ENCODE results near the gene KIAA1671. TPM values are rescaled to one million over a fixed set of nuclear protein-coding genes. Genes with fewer than 3 reads are reported as not detected.

KIAA1671 gene
- total RNA-seq, 2 donors from 2014 or later, result 16.8 to 21.7 TPM

GRCh38 chr22:25144522-25144921 is 192.0 kb downstream of the KIAA1671 start:
- H3K4me3 ChIP-seq, result no peak overlapping the region
- no peak overlapping the region for H3K27ac ChIP-seq
- no peaks in the 10 kb centered on the region for H3K9me3 ChIP-seq
- no peak for DNase-seq (ENCODE audit: low spot score)
- TF ChIP-seq, protein P1, sequence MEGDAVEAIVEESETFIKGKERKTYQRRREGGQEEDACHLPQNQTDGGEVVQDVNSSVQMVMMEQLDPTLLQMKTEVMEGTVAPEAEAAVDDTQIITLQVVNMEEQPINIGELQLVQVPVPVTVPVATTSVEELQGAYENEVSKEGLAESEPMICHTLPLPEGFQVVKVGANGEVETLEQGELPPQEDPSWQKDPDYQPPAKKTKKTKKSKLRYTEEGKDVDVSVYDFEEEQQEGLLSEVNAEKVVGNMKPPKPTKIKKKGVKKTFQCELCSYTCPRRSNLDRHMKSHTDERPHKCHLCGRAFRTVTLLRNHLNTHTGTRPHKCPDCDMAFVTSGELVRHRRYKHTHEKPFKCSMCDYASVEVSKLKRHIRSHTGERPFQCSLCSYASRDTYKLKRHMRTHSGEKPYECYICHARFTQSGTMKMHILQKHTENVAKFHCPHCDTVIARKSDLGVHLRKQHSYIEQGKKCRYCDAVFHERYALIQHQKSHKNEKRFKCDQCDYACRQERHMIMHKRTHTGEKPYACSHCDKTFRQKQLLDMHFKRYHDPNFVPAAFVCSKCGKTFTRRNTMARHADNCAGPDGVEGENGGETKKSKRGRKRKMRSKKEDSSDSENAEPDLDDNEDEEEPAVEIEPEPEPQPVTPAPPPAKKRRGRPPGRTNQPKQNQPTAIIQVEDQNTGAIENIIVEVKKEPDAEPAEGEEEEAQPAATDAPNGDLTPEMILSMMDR (IDR thresholded peaks at IDR 0.05), result no peak
- no peaks in the 10 kb centered on the region for H3K36me3 ChIP-seq
- H3K4me1 ChIP-seq, result peaks cover 0 to 48% of the 10 kb centered on the region in 2 donors
- H3K27me3 ChIP-seq, result no peaks in the 10 kb centered on the region

DNA sequence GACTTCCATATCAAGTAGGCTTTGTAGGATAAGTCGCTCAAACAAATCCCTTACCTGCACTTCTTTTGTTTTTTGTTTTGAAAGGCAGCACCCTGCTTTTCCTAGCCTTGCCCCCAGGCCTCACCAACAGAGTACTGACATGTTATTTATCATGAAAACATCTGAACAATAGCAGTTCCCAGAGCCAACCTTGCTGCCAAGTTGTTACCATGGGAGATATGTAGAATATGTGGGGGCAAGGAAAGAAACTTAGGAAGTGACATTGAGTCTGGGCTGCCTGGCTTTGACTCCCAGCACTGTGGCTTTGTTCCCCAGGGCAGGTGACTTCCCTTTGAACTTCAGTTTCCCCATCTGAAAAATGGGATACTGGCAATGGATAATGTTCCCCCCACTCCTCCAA is 193.8 kb downstream of the KIAA1671 start:
- H3K36me3 ChIP-seq, result no peaks in the 10 kb centered on the region
- no peak overlapping the region for H3K4me3 ChIP-seq
- H3K27me3 ChIP-seq, result no peaks in the 10 kb centered on the region
- TF ChIP-seq, protein P1 (IDR thresholded peaks at IDR 0.05), result no peak
- H3K27ac ChIP-seq, result no peak overlapping the region
- no peaks in the 10 kb centered on the region for H3K9me3 ChIP-seq
- H3K4me1 ChIP-seq, result peaks cover 0 to 44% of the 10 kb centered on the region in 2 donors
- DNase-seq (ENCODE audit: low spot score), result no peak

DNA sequence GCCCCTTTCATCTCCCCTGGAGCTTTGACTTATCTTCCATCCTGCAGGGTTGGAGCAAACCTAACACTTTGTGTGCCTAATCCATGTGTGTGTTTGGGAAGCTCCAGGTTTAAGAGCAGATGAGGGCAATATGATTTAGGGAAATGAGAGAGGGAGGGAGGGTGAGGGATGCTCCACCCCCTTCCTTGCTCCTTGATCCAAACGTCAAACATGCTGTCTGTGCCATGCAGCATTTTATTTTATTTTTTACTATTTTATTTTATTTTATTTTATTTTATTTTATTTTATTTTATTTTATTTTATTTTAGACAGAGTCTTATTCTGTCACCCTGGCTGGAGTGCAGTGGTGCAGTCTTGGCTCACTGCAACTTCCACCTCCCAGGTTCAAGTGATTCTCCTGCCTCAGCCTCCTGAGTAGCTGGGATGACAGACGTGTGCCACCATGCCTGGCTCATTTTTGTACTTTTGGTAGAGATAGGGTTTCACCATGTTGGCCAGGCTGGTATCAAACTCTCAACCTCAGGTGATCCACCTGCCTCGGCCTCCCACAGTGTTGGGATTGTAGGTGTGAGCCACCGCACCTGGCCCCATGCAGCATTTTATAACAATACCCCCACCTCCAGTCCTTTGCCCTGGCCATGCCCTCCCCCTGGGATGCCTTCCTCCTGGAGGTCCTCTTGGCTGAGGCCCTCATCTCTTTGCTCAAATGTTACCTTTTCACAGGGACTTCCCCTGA is 194.6 kb downstream of the KIAA1671 start:
- H3K36me3 ChIP-seq, result no peaks in the 10 kb centered on the region
- H3K4me3 ChIP-seq, result no peak overlapping the region
- H3K4me1 ChIP-seq, result peaks cover 0 to 44% of the 10 kb centered on the region in 2 donors
- no peak for DNase-seq (ENCODE audit: low spot score)
- no peaks in the 10 kb centered on the region for H3K9me3 ChIP-seq
- TF ChIP-seq, protein P1 (IDR thresholded peaks at IDR 0.05), result no peak
- H3K27ac ChIP-seq, result no peak overlapping the region
- H3K27me3 ChIP-seq, result no peaks in the 10 kb centered on the region

DNA sequence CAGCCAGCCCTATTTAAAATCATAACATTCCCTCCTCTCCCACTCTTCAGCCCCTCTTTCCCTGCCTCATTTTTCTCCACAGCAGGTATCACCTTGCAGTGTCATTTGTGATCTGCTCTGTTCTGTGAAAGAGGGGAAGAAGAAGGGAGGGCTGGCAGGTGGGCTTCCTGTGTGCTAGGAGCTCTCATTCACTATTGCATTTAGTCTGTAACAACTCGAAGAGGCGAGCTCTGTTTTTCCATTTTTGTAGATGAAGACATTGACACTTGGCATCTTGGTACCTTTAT is 195.1 kb downstream of the KIAA1671 start:
- Histone ChIP-seq H3K27ac (peak overlapping the region in 1 of 2 donors; percentile 67), H3K4me3 (no peak overlapping the region), H3K27me3 (no peaks in the 10 kb centered on the region), H3K9me3 (no peaks in the 10 kb centered on the region), H3K4me1 (peaks cover 0 to 44% of the 10 kb centered on the region in 2 donors), H3K36me3 (no peaks in the 10 kb centered on the region)
- no peak for DNase-seq (ENCODE audit: low spot score)
- TF ChIP-seq, protein P1 (IDR thresholded peaks at IDR 0.05), result no peak

GRCh38 chr22:25148149-25148691 is 195.7 kb downstream of the KIAA1671 start:
- no peak overlapping the region for H3K4me3 ChIP-seq
- peaks cover 0 to 44% of the 10 kb centered on the region in 2 donors for H3K4me1 ChIP-seq
- DNase-seq (ENCODE audit: low spot score), result no peak
- peak overlapping the region; percentile 53 to 67 for H3K27ac ChIP-seq
- TF ChIP-seq, protein P1 (IDR thresholded peaks at IDR 0.05), result no peak
- H3K36me3 ChIP-seq, result no peaks in the 10 kb centered on the region
- no peaks in the 10 kb centered on the region for H3K9me3 ChIP-seq
- no peaks in the 10 kb centered on the region for H3K27me3 ChIP-seq
